ENCODE results near the gene GRN.

GRCh38 chr17:44310609-44311376 is 34.3 kb upstream of the GRN start:
- TF ChIP-seq POLR2A (IDR thresholded peaks at IDR 0.05) = no peak
- no peak for TF ChIP-seq CTCF (IDR thresholded peaks at IDR 0.05 in 4 of 5, conservative IDR thresholded peaks at IDR 0.05 in 1 of 5)

Data from gastrocnemius medialis (tissue), 4 donors.